ENCODE measurements around the gene MAP7D2.
"Not testable (repeated sequence)": the region's sequence is repeated elsewhere in the genome, so short reads cannot be mapped to it uniquely, and the experiment has no call there.

The MAP7D2 gene

DNA sequence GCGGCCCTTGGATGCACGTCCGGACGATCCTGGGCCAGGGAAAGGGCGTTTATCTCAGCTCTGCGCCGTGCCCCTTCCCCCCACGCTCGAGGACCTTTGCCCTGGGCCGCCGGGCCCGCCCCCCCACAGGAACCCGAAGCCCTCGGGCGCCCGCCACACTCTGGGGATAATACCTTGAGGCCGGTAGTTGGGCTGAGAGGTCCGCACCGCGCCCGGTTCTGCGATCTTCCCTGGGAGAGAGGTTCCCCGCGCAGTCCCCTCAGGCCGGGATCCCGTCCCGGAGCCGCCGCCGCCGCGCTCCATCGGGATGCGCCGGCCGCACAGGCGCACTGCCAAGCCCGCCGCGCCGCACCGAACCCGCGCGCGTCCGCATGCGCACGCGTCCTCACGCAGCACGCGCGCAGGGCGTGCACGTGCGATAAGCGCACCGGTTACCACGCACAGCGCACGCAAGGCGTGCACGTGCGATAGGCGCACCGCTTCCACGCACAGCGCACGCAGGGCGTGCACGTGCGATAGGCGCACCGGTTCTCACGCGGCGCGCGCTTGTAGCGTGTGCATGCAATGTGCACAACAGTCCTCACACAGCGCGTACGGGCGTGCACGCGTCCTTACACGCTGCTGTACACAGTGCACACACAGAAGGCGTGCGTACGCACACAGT, at the start of gene MAP7D2:
TSS of gene MAP7D2 (minus strand) at position 331 of the 664 bp plus-strand sequence. CDS start at position 303, 28 bp downstream.
- no peak for DNase-seq

DNA sequence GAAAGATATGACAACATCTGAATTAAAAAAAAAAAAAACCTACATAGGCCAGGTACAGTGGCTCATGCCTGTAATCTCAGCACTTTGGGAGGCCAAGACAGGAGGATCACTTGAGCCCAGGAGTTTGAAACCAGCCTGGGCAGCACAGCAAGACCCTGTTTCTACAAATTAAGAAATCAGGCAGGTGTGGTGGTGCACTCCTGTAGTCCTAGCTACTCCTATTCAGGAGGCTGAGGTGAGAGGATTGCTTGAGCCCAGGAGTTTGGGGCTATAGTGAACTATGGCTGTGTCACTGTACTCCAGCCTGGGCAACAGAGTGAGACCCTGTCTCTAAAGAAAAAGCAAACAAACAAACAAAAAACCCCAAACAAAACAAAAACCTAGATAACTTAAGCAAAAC, 45.8 kb upstream of the MAP7D2 start:
- DNase-seq = not testable (repeated sequence)

GRCh38 chrX:20159797-20160385, 43.2 kb upstream of the MAP7D2 start:
- no peak for DNase-seq

DNA sequence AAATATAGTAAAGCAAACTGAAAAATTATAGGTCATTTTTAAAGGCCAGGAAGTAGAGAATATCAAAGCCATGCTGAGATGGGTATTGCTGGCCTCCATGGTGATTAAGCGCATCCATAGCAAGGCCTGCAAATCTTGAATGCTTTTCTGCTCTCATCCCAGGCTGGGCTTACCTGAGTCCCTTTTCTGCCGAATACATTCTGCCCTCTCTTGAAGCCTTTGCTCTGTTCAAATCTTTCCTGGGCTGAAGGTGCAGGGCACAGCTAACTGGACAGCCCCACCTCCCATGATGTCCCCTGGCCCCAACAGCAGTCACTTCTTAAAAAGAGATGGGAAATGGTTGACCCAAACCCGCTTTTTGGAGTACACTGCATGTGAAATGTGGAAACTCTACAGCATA, 35.0 kb upstream of the MAP7D2 start:
- DNase-seq = no peak

DNA sequence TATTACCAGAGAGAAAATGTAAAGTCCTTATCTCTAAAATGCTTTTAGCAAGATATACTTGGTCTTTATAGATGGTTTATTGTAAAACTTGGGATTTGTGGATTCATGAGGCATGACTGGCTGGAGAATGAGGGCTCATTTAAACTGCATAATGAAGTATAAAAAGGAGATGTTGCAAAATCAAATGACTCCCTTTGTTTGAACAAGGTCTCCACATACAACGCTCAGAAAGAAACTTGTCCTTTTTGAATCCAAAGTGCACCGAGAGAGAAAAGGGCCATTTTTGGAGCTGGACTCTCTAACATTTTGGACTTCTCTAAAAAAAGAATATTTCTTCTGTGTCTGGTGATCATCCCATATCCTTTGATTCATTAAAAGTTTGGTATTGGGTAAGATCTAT, 32.6 kb upstream of the MAP7D2 start:
- DNase-seq = no peak

DNA sequence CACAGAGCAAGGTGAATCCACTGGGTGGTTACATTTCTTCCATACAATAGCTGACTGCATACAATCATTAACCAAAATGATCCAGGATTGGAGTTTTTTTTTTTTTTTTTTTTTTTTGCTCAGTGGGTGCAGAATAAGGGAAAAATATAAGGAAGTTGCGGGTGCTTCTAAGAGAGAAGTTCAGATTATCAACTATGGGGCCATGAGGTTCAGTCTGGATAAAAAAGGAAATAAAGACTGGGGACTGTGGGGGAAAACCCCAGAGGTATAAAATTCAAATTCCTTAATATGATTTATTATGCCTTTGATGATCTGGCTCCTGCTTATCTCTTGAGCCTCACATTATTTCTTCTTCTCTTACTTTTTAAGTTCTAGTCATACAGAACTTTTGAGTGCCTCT, 30.9 kb upstream of the MAP7D2 start:
- DNase-seq = no peak

DNA sequence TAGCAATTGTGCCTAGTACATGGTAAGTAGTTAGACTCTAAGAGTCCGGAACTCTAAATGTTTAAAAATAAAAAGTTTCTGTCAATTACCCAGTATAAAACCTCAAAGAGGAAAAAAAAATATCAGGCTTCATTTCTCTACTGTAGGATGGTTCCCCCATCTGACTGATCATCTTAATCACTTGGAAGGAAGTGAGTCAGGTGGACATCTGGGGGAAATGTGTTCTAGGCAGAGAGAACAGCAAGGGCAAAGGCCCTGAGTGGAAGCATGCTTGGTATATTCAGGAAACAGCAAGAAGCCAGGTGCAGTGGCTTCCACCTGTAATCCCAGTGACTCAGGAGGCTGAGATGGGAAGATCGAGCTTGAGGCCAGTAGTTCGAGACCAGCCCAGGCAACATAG, 27.8 kb upstream of the MAP7D2 start:
- no peak for DNase-seq

DNA sequence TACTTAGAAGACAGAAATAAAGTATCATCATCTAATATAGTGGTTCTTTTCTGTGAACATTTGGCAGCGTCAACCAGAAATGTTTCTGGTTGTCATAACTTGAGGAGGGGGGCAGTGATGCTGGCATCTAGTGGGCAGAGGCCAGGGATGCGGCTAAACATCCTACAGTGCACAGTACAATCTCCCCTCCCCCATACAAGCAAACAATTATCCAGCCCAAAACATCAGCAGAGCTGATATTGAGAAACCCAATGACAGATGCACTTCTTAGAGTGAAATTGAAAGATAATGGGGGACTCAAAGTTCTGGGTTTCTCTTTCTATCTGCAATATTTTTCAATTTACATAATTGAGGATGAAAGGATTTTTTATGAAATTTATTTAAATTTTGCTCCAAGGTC, 26.9 kb upstream of the MAP7D2 start:
- DNase-seq = no peak

DNA sequence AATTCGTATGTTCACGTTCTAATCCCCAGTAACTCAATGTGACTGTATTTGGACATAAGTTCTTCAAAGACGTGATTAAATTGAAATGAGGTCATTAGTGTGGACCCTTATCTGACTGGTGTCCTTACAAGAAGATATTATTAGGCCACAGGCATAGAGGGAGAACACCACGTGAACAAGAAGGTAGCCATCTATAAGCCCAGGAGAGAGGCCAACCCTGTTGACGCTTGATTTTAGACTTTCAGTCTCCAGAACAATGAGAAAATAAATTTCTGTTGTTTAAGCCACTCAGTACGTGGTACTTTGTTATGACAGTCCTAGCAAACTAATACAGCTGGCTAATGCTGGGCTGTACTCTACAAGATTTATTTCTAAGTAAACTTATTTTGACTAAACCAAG, 26.4 kb upstream of the MAP7D2 start:
- no peak for DNase-seq

DNA sequence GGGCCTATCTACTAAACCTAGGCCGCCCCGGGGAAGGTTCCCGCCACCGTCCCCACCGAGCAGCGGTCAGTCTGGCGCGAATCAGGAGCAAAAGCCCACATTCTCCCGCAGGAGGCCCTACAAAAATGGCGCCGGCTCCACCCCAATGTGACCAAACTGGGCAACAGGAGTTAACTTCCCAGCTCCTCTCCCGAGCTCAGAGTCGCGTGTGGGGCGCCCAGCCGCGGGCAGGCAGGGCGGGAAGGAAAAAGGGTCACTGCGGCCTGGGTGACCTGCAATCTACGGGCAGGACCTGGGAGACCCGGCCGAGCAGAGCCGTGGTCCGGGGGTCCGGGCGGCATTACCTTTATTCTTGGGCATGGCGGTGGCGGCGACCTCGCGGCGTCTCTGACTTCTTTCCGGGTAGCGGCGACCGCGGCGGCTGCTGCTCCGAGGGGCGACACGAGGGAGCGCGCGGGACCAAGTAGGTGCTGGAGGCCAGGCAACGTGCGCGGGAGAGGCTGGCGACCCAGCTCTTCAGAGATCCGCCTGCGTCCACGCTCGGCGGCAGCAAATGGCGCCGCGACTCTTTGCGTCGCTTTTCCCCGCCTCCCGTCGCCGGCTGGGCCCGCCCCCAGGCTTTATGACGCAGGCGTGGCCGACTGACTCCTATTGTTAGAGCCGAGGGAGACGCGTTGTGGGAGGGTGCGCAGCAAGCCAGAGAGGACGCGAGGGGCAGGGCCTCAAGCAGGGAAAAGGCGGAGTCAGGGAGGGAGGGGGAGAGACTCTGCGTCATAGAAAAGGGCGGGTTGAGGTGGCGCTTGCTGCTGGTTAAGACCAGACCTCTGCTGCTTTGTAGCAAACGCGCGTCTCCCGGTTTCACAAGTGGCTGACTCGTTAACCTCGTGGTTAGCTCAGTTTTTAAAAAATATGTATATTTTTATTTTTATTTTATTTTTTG, 24.8 kb upstream of the MAP7D2 start, which contains the start of gene EIF1AX:
TSS of gene EIF1AX (minus strand) at position 558 of the 940 bp plus-strand sequence. CDS start at position 360, 198 bp downstream.
- DNase-seq = peak; percentile 74 to 90 (median 86)

DNA sequence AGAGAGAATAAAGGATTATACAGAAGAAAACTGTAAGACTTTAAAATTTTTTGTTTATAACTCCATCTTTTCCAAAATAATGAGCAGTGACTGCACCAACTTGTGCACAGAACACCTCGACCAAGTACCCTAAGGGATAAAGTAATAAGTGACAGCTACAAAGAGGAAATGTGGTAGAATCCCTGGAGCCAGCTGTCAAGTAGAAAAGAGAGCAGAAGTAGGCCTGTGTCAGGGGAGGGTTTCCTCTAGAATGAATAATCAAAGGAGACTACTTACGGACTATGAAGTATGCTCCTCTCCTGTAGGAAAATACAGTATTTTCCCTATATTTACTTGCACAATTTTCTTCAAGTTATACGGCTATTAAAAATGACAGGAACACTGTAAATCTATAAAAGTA, 23.7 kb upstream of the MAP7D2 start:
- DNase-seq = no peak

GRCh38 chrX:20139966-20140365, 23.3 kb upstream of the MAP7D2 start:
- DNase-seq = no peak

DNA sequence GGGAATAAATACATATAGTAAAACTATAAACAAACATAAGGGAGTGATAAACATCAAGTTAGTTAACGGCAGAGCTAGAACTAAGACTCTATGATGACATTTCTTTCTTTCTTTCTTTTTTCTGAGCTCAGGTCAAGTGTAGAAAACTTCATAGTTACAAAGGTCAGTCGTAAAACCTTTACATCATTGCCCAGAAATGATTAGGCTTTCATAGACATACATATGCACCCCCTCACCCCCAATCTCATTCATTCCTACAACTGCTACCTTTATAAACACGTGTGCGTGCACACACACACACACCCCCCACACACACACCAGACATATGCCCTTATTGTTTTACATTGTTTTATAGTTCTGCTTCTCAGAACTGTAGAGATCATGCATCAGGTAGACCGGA, 19.2 kb upstream of the MAP7D2 start:
- DNase-seq = no peak

DNA sequence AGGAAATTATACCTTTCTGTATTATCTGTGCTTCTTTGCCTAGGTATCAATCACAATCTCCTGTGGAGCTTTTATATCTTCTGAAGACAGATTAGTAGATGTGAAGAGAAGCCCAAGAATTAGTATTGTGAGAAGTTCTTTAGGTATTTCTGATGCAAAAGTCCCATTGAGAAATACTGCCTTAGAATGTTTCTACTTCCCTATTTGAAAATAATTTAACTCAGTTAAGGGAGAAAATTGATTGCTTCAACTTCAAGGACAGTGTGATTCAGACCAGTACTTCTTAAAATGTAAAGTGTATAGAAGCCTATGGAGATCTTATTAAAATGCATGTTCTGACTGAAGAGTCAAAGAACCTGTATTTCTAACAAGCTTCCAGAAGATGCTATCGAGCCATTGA, 16.0 kb upstream of the MAP7D2 start:
- no peak for DNase-seq

DNA sequence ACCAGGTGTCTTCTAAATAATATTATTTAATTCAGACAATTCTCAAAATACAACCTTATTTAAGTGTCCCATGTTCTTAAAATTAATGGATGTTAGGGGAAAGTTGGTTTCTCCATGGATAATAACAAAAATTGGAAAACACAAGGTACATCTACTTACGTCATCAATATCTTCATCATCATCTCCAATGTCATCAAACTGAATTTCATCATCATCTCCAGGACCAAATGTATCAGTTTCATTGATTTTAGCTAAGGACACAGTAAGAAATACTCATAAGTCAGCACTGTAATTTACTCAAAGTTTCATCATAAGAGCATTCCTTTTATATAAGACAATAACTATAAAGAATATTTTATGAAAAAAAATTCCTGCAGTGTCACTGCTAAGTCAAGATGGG, 13.7 kb upstream of the MAP7D2 start:
- DNase-seq = no peak

GRCh38 chrX:20129547-20129946, 12.8 kb upstream of the MAP7D2 start:
- DNase-seq = no peak

DNA sequence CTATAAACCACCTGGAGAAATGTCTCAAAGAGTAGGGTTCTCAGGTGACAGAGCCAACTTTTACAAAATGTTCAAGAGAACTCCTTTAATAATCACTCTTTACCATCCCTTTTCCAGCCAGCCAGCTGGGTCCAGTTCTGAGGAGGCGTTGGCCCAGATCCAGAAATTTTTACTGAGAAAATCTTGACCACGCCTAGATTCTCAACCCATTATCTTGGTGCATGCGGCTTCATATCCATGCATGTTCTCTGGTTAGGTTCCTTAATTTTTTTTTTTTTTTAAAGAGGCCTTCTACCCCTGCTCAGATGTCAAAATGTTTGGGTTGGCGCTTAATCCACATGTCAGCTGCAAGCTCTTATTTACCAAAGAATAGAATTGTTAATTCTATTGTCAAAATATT, 12.0 kb upstream of the MAP7D2 start:
- DNase-seq = no peak

GRCh38 chrX:20127440-20127839, 10.7 kb upstream of the MAP7D2 start:
- DNase-seq = not testable (repeated sequence)

- DNase-seq = not testable (repeated sequence)
These were observed 10.1 kb upstream of the MAP7D2 start for GRCh38 chrX:20126833-20127232.

DNA sequence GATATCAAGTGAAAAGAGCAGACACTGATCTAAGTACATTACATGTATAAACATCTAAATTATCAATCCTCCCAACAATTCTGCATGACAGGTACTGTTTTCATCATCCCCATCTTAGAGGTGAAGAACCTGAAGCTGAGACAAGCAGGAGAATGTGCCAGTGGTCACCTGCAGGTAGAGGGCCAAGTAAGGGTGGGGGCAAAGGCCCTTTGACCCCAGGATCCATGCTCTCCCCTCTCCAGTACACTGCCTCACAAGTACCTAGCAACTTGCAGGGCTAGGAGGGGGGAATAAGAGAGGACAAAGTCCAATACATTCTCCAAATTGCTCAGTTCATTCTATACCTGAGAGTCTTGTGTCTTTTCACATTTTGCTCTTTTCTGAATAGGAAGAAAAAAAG, 8.3 kb upstream of the MAP7D2 start:
- no peak for DNase-seq

DNA sequence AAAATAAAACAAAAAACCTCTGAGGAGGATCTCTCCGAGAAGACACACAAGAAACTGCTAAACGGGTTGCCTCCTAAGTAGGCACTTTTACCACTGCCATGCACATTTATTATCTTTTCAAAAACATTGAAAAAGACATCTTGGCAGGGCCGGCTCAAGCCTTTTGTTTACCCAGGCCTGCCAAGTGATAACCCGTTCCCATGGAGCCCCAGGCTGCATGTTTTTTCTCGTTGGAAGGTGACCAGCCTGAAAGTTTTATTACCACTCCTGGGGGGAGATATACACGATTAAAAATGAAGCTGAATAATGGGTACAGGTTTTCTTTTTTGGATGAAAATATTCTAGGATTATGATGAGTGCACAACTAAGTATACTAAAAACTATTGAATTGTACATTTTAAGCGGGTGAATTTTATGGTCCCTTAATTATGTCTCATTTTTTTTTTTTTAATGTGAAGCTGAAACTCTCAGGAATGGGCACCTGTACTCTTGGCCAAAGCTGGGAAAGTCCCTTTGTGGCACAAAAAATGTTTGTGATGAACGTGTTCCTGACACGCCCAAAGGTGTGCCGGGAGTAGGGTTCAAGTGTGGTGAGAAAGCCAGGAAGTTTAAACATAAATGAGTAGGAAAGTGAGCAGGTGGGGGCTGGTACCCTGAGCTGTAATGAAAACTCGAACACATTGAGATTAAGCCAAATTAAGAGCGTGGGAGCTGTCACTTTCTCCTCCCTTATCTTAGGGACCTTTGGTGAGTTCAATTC, 1.5 kb upstream of the MAP7D2 start:
- no peak for DNase-seq

DNA sequence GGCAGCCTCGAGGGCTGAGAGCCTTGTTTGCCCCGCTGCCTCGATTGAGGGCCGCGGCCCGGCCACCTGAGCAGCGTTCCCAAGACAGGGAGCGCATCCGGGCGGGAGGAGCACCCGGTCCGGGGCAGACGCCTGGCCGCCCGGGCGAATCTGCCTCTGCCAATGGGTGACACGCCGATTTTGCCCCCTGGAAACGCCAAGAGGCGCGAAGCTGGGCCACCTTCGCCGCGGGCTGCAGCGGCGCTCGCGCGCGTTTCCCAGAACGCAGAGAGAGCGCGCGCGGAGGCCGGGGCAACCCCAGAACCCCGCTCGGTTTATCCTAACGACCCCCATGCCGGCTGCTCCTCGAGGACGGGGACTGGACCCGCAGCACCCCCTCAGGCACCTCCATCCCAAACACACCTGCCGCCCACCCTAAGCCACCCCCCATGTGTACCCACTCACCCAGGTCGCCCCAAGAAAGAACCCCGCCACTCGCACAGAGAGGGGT, 575 bp downstream of the MAP7D2 start:
- no peak for DNase-seq
